Stimulated activated CD4-positive, alpha-beta T cell treated with anti-CD3 and anti-CD28 coated beads, Interleukin-1b, Interleukin-23, amount 100 ng/mL, for 1 hour (primary cell): ENCODE data around the gene LRRC45.

Experiments used
- DNase-seq, 2 donors: peaks; one replicate each; pipeline ENCODE4 v3.0.0-alpha.2; 2020; ENCODE audit warnings: low read depth in 2 of 2

The LRRC45 gene

DNA sequence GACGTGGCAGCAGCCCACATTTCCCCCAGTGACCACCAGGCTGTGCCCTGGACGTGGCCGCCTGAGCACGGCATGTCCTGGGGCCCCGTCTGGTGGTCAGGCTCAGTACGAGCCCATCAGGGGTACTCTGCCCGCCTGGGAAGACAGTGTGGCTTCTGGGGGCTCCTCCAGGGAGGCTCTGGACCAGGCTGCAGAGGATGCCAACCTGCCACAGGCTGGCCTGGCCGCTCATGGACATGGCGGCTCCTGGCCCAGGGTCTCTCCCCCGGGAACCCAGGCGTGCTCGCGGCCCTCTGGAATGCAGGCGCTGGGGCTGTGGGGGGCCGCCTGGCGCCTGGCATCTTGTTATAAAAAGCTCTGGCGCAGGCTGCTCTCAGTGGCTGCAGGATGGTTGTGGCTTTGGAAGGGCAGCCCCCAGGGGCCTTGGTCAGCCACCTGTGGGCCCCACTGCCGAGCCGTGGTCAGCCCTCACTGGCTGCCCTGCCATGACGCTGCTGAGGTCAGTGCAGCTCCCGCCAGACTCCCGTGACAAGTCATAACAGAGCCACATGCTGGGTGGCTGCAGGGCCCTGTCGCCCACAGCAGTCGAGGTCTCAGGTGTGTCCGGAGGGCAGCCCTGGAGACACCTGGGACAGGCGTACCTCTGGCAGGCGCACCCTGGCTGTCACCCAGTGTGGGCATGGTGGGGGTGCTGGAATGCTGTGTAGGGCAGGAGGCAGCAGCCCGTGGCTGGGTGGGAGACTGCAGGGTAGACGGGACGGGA, 15.4 kb upstream of the LRRC45 start:
- no peak for DNase-seq

DNA sequence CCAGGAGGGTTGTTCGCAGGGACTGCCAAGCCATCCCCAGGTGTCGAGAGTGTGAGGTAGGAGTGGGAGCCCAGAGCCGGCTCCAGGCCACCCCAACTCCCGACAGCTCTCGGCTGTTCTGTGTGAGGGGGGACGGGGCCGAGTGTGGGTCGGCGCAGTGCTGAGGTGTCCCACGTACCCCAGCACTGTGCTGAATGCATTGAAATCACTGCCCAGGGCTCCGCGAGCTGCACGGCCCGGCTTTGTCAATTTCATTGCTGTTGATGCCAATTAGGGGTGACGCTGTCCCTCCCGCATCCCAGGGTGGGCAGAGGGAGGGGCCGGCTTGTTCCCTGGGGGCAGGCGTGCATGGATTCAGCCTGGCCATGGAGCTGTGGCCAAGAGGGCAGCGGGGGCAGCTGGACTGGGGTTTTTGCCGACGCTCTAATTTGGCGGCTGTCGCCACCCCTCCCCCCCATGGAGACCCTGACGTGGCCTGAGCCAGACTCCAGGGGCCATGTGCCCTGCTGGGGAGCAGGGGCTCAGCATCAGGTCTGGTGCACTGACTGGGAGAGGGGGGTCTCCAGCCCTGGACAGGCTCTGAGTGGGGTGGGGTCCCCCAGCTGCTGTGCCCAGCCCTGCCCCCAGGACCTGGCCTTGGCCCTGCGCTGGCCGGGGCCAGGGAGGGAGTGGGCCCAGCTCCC, 14.7 kb upstream of the LRRC45 start:
- no peak for DNase-seq

DNA sequence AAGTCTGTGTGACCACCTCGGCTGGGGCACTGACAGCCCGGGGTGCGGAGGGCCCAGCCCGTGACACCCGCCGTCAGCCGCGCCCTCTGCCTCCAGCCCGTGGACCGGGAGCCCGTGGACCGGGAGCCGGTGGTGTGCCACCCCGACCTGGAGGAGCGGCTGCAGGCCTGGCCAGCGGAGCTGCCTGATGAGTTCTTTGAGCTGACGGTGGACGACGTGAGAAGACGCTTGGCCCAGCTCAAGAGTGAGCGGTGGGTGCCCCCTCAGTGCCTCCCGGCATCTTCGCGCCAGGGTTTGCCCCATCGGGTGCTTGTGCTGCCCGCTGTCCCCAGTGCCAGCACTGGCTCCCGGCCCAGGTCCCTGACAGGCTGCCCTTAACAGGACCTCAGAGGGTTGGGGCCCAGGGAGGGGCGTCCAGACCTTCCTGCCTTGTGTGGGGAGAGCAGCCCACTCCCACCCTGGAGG, 14.1 kb upstream of the LRRC45 start:
- DNase-seq = no peak

DNA sequence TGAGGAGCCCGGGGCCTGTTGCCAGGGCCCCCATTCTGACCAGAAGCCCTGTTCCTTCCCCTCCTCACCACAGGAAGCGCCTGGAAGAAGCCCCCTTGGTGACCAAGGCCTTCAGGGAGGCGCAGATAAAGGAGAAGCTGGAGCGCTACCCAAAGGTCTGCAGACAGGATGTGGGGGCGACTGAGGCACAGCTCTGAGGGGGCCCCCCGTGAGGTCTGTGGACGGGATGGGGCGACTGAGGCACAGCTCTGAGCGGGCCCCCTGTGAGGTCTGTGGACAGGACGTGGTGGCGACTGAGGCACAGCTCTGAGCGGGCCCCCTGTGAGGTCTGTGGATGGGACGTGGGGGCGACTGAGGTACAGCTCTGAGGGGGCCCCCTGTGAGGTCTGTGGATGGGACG, 13.7 kb upstream of the LRRC45 start:
- no peak for DNase-seq

DNA sequence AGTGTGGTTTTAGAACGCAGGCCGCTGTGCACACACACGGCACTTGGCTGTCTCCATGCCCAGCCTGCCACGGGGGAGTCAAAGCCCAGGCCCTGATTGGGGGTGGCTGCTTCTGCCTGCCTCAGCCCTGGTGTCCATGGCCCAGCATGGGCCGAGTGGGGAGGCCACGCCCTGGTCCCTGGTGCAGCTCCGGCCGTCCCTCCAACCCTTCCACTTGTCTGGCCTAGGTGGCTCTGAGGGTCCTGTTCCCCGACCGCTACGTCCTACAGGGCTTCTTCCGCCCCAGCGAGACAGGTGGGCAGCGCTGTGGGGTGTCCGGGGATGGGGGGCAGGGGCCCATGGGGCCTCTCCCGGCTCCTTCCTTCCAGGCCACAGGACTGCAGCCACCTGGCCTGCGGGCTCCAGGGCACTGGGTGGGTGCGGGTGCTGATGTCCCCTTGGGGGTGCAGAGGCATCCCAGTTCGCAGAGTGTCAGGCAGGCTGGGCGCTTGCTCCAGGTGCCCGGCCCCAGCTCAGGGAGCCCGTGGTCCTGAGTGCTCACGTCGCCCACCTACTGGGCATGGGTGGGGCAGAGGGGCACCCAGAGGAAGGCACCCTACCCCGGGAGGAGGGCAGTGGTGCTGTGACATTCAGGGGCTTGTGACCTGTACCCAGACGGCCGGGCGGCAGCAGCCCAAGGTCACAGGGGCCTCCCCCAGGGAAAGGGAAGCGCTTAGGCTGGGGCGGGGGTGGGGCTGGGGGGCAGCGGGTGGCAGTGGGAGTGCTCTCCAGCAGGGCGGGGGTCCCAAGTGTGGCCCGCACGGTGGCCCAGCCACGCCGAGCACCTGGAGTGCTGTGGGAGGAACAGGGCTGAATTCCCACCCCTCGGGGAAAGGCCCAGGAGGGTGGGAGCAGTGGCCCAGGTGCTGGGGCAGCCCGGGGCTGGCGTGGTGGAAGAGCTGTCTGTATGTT, 12.3 kb upstream of the LRRC45 start:
- DNase-seq = no peak

DNA sequence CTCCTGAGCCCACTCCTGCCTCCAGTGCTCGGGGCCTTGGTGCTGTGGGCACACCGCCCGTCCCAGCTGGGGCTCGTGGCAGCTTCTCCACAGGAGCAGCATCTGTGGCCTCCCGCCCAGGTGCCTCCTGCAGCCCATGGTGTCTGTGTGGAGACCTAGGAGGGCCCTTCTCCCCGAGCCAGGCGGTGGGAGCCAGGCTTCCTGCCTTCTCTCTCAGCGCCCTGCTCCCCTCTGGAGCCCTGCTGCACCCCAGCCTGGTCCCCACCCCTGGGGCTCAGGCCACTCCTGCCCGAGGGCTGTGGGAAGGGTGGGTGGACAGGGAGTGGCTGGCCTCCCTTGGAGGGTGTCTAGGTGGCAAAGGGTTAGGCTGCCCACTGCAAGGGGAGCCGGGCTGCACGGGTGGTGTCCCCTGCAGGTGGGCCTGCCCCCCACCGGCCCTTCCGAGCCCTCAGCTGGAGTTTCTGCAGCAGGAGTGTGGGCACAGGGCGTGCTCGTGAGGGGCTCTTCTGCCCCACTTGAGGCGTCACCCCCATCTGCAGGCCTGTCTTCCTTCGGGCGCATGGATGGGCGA, 11.4 kb upstream of the LRRC45 start:
- no peak for DNase-seq

DNA sequence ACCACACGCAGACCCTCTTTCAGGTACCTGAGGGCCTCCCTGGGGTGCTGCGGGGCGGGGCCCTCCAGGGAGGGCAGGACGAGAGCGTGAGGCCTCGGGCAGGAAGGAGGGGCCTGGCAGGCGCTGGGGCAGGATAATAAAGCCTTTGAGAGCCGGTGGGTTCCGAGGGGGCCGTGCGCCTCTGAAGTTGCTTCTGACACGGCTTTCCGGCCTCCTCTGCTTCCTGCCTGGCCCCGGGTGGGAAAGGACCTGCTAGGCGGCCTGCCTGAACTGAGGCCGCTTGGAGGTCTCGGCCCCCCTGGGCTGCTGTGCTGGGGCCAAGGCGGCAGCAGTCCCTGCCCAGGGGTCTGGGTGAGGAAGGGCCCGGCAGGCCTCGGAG, 10.9 kb upstream of the LRRC45 start:
- no peak for DNase-seq

DNA sequence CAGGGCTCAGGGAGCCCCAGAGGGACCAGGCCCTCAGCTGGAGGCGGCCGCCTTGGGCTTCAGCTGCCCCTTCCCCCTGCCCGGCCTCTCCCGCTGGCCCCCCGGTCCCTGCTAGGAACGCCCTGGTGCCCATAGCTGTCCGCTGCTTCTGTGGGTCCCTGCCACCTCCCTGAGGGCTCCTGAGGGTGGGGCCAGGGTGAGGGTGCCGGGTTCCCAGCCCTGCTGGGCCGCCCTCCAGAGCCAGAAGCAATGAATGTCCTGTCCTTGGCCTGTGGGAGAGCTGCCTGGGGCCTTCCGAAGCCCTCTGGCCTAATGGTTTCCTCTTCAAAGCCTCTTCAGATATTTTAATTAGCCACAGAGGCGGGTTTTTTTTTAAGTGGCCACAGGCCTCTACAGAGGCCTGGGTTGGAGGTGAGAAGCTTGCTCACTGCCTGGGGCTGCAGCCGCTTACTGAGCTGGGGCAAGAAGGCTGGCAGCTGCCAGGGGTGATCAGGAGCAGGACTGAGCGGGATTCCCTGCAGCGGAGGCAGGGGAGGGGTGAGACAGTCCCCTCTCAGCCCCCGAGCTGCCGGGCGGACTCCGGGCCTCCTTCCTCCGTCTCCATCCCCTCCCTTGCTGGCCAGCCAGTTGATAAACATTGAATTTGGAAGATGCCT, 10.3 kb upstream of the LRRC45 start:
- no peak for DNase-seq

DNA sequence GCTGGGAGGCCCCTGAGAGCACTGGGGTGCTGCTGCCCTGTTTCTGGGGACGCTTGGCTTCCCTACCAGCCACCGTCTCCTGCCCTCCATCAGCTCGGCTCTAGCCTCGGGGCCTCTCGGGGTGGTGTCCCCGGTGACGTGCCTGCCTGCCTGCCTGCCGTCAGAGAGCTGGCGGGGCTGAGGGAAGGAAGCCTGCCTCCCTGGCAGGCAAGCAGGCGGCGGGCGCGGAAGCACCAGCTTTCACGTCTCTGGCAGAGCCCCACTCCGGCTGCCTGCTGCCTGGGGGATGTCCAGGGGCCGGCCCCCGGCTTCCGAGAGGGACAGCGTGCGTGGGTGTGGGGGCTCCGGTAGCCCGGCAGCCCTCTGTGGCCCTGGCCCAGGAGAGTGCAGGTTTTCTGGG, 9.8 kb upstream of the LRRC45 start:
- DNase-seq = no peak

DNA sequence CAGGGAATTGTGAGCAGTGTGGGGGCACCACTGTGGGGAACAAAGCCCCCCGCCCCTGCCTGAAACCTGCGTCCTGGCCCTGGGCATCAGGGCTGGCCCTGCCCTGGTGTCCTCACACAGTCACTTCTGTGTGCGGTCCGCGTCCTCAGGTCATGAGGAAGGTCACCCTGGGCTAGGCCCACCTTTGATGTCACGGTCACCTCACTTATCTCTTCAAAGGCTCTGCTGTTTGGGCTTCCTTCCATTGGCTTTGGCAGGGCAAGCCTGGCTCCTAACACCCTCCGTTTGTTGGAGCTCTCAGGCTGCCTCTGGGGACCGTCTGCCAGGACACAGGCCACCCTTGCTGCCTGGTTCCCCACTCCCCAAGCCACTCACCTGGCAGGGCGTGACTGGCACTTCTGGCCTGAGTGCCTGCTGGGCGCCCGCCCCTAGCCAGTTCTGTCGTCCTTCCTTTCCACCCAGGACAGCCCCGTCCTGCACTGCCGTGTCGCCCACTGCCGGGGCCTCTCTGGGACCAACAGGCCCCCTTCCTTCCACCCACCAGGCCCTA, 9.3 kb upstream of the LRRC45 start:
- DNase-seq = no peak

DNA sequence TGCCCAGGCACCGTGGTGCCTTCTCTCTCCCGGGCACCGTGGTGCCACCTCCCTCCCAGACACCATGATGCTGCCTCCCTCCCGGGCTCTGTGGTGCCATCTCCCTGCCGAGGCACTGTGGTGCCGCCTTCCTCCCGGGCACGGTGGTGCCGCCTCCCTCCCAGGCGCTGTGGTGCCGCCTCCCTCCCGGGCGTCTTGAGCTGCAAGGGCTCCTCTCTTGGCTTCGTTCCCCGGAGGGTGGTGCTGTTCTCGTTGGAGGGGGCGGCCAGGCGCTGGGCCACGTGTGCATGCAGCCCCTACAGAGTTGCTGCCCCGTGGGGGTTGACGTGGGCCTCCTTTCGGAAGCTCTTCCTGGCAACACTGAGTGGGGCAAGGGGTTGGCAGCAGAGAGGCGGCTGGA, 8.7 kb upstream of the LRRC45 start:
- no peak for DNase-seq

DNA sequence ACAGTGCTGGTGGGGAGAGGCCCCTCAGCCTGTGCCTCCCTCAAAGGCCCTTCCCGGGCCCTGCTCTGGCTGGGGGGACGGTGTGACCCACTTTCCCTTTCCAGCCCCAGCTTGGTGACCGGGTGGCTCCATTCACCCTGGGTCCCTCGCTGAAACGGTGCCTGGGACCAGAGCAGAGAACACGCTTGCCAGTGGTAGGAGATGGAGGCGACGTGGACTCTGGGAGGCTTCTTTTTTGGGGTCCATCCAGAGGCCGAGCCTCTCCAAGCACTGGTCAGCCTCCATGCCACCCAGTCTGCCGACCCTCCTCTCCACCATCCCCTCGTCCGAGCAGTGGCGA, 8.2 kb upstream of the LRRC45 start:
- no peak for DNase-seq

DNA sequence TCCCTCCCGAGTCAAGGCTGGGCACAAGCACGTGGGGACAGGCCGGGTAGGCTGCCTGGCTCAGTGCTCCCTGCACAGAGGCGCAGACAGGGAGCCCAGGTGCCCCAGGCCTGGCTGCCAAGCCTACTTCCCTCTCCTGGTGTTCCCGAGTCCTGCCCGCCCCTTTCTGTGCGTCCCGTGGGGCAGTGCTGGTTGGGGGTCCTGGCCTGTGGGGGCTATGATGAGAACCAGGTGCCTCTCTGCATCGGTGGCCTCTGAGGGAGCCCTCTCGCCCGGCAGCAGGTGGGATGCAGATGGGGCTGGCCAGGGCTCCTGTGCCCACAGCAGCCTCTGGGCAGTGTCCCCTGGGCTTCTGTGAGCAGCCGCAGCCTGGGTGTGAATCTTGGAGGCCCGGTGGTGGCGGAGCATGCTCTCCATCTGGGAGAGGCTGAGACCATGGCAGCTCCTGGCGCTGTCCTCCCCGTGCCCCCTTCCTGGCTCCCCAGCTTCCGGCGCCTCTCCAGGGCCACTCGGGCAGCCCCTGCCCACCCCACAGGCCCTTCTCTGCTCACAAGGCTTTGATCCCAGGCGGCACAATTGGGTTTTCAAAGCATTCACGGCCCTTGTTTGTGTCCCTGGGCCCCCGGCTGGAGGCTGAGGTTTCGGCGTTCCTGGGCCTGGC, 7.7 kb upstream of the LRRC45 start:
- no peak for DNase-seq

DNA sequence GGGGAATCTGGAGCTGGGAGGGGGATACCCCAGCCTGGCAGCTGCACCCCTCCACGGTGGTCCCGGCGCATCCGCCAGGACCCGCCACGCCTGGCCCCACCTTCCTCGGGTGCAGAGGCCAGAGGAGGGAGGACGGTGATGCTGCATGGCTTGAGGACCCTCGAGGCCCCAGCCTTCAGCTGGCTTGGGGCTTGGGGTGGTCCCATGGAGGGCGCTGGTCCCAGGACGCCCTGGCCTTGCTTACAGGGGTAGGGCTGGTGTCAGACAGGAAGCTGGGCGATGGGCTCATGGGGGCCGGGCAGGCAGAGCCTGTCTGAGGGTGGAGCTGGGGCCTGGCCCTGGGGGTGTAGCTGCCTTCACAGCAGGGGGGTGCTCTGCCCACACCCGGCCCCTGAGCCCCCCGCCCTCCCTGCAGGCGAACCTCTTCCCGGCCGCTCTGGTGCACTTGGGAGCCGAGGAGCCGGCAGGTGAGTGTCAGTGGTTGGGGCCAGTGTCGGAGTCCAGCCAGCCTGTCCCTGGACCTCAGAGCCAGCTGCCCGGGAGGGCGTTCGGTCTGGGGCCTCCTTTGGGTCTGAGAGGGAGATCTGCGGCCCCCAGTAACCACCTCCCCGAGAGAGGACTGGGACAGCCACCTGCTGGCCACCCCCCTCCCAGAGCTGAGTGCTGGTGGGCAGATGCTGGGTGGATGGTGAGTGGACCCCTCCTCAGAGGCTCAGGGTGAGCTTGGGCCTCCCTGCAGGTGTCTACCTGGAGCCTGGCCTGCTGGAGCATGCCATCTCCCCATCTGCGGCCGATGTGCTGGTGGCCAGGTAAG, 6.8 kb upstream of the LRRC45 start:
- no peak for DNase-seq

DNA sequence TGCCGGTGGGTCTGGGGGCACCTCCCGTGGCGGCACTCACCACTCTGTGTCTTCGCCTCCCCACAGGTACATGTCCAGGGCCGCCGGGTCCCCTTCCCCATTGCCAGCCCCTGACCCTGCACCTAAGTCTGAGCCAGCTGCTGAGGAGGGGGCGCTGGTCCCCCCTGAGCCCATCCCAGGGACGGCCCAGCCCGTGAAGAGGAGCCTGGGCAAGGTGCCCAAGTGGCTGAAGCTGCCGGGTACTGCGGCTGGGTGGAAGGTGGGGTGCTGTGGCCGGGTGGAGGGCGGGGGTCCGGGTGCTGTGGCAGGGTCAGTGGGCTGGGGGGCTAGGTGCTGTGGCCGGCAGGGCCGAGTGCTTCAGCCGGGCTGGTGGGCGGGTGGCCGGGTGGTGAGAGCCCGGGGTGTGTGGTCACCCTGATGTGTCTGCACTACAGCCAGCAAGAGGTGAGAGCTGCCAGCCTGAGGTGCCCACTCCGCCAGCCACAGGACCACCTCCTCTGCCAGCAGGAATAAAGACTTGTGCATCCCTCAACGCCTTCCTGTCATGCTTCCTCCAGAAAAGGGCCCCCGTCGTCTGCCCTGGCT, 6.1 kb upstream of the LRRC45 start:
- DNase-seq = no peak

DNA sequence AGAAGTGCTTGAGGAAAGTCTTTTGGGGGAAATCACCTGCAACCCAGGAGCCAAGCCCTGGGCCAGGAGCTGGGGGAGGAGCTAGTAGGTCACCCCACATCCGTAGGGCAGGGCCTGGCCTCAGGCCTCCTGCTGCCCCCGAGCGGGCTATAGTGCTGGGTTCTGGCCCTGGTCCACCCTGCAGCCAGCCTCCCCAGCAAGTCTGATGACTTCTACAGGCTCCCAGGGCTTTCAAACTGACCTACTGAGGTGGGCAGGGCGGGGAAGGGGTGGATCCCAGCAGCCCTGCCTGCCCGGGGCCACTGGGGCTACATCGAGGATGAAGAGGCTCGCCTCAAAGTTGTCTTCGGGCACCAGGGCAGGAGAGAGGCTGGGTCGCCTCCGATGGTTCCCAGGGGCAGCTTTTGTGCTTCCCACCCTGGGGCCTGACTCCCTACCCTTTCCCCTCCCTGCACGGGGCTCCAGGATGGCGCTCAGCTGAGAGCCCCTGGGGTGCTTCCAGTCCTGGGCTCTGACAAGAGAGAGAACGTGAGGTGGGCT, 5.4 kb upstream of the LRRC45 start:
- DNase-seq = no peak

DNA sequence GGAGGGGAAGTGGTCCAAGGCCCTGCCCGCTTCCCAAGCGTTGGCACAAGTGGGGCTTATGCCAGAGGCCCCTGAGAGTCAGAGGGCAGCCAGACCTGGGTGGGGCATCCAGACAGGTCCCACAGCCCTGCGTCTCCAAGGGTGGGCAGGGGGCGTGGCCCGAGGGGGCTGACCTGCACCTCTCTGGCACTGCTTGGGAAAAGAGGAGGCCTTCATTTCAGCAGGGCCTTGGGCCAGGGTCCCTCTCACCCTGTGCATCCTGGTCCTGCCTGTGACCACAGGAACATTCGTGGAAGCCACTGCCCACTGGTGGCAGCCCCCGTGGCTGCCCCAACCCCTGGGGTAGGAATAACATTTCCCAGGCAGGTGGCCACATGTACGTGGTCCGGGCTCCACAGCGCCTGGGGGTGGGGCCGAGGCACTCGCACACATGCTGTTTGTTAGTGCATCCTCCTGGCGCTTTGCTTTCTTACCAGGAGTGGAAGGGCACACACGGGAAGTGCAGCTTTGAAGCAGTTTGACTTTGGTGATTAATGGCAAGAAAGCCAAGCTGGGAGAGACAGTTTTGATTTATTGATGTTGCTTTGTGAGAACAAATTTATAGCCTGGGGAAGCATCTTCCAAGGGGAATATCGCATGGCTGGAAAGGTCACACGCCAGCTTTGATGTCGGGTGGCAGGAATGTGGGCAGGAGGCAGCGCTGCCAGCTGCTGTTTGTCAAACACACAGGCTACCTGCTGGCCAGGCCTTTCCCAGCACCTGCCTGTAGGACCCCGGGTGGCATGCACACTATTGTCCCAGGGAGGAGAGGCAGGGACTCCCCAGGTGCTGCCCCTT, 4.7 kb upstream of the LRRC45 start:
- DNase-seq = no peak

DNA sequence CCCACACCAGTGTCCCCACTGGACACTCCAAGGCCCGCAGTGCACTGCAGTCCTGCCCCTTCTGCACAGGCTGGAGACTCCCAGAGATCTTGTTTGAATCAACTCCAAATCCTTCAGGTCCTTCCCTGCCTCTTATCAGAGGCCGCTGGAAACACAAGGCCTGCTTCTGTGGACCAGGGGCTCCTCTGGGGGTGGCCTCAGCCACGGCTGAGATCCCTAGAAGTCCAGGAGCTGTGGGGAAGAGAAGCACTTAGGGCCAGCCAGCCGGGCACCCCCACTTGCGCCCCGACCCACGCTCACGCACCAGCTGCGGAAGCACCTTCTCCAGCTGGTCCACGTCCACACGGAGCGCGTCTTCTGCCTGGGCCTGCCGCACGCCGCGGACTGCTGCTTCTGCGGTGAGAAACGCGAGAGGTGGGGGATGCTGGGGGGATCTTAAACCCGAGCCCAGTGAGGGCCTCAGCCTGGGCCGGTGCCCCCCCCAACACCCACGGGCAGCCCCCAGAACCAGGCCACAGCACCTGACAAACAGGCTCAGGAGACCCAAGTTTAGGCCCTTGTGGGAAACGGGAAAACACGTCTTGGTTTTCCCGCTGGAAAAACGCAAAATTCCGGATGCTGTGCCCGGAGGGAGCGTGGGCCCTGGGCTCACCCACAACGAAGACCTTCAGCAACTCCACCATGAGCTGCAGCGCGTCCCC, 4.0 kb upstream of the LRRC45 start:
- DNase-seq = no peak
